ENCODE data around the gene SLC25A5.
"Not testable (repeated sequence)": the region's sequence is repeated elsewhere in the genome, so short reads cannot be mapped to it uniquely, and the experiment has no call there.

Gene SLC25A5

DNA sequence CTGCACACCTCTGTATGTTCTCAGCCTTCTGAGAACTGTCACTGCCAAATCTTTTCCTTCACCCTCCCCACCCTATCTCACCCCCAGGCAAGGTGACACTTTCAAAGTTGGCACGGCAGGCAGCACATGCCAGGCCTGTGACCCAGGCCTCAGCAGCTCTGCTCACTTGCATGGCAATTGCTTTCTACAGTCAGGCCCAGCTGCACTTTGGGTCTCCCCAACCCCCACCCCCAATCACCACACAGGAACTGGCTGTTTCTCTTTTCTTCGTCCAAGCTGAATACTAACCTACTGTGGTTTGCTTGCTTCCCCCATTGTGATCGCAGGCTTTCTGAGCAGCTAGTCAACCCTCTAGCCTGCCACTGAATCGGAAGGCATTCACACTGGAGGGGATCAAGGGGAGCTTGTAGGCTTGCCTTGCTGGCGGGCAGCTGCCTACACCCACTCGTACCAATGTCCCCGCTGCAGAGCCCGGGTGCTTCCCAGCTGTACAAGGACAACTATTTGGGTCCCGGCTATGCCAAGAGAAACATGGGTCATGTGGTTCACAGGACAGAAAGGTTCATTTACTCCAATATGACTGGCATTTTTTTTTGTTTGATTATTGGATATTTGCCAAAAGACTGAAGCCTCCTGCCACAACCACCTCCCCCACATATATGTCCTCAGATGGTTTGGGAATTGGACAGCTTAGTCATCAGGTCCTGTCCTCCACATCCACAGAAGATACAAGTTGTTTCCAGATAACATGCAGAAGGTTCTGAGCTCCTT lies 41.0 kb upstream of the SLC25A5 start:
- TF ChIP-seq, protein P1, sequence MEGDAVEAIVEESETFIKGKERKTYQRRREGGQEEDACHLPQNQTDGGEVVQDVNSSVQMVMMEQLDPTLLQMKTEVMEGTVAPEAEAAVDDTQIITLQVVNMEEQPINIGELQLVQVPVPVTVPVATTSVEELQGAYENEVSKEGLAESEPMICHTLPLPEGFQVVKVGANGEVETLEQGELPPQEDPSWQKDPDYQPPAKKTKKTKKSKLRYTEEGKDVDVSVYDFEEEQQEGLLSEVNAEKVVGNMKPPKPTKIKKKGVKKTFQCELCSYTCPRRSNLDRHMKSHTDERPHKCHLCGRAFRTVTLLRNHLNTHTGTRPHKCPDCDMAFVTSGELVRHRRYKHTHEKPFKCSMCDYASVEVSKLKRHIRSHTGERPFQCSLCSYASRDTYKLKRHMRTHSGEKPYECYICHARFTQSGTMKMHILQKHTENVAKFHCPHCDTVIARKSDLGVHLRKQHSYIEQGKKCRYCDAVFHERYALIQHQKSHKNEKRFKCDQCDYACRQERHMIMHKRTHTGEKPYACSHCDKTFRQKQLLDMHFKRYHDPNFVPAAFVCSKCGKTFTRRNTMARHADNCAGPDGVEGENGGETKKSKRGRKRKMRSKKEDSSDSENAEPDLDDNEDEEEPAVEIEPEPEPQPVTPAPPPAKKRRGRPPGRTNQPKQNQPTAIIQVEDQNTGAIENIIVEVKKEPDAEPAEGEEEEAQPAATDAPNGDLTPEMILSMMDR (conservative IDR thresholded peaks at IDR 0.05; ENCODE audit: low read depth), result no peak
- H3K27ac ChIP-seq, result peak overlapping the region; percentile 33; the same call in 1 of the 2 replicates
- ChIA-PET CTCF (no interaction called here), POLR2A (ENCODE audit: low non-redundant PET) (no interaction called here)
- DNase-seq (ENCODE audit: low spot score), result no peak

DNA sequence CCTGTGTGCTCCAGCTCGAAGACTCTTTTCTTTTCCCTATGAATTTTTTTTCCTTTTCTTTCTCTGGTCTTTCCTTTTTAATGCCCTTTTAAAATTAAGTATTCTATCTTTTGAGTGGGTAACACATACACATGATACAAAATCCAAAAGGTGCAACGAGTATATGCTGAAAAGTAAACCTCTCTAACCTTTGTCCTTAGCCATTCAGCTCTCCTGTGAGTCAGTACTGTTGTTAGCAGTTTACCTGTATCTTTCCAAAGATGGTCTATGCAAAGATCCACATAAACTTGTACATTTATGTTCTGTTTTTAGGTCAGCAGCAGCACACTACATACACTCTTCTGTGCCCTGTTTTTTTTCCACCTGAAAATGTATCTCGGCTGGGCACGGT lies 40.5 kb upstream of the SLC25A5 start:
- CTCF ChIA-PET, result interaction anchor here (0.7 kb wide), 1 partner anchor 55 kb away, joined by 3 read pairs; no protein-coding TSS in a partner anchor
- H3K27ac ChIP-seq, result no peak overlapping the region
- POLR2A ChIA-PET (ENCODE audit: low non-redundant PET), result no interaction called here
- no peak for DNase-seq (ENCODE audit: low spot score)
- TF ChIP-seq, protein P1 (conservative IDR thresholded peaks at IDR 0.05; ENCODE audit: low read depth), result no peak

DNA sequence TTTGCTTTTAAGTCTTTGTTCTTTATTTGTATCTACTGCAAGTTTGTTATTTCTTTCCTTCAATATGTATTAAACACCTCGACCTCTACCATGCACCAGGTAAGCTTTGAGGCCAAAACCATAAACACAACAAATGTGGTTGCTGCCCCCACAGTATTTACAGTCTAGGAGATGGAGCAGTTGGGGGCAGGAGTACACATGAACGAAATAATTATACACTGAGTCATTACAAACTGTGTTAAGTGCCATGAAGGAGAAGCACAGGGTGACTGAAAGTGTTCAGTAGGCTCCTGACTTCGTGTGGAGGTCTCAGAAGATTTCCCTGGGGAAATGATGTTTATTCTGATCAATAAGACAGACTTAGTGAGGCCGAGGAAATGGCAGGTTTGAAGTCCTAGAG lies 38.8 kb upstream of the SLC25A5 start:
- DNase-seq (ENCODE audit: low spot score), result no peak
- ChIA-PET POLR2A (ENCODE audit: low non-redundant PET) (no interaction called here), CTCF (no interaction called here)
- H3K27ac ChIP-seq, result no peak overlapping the region
- TF ChIP-seq, protein P1 (conservative IDR thresholded peaks at IDR 0.05; ENCODE audit: low read depth), result no peak

DNA sequence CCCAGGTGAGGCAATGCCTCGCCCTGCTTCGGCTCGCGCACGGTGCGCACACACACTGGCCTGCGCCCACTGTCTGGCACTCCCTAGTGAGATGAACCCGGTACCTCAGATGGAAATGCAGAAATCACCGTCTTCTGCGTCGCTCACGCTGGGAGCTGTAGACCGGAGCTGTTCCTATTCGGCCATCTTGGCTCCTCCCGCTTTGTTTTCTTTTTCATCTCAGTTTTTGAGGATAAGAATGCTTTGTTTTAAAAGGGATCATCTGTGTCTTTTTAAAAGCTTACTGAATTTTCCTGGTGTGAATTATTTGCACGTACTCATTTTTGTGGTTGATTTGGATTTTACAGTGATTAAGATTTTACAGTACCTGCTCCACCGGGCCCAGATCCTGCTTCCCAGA lies 26.9 kb upstream of the SLC25A5 start:
- POLR2A ChIA-PET (ENCODE audit: low non-redundant PET); DNase-seq (ENCODE audit: low spot score): not testable (repeated sequence)
- CTCF ChIA-PET, result interaction anchor here (0.7 kb wide), 1 partner anchor 31 kb away, joined by 3 read pairs; no protein-coding TSS in a partner anchor
- peak overlapping the region; percentile 90 for H3K27ac ChIP-seq

DNA sequence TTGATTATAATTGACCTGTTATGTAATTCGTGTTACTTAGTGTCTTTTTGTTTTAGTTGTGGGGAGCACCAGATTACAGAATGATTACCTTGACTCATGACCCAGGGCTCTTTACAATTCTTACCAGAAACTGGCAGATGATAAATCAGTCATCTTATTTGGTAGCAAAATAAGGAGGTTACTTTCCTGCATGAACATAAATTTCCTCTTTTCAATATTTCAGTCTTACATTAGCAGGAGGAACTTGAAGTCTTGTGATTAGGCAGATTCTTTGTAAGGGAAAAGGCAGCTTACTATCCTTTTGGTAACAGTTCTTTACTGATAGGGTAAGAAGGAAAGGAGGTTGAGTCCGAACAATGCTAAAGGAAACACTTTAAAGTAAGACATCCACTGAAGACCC lies 26.0 kb upstream of the SLC25A5 start:
- no peak for DNase-seq (ENCODE audit: low spot score)
- TF ChIP-seq, protein P1 (conservative IDR thresholded peaks at IDR 0.05; ENCODE audit: low read depth), result no peak
- peak overlapping the region; percentile 90 for H3K27ac ChIP-seq
- CTCF ChIA-PET, result no interaction called here
- POLR2A ChIA-PET (ENCODE audit: low non-redundant PET), result no interaction called here

DNA sequence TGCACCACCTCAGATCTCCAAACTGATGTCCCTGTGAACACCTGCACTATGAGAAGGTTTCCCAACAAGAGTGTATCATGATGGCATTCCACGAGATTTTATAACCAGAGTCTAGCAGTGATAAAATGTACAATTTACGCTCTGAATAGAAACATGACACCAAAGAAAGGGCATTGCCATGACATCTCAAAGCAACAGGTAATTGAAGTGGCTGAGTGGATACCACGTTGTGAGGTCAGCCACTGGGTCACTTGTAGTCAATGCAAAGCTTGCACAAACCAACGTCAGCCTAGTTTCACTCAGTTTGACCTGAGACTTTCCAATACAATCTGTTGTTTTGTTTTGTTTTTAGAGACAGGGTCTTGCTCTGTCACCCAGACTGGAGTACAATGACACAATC lies 15.0 kb upstream of the SLC25A5 start:
- ChIA-PET CTCF (no interaction called here), POLR2A (ENCODE audit: low non-redundant PET) (no interaction called here)
- H3K27ac ChIP-seq, result no peak overlapping the region
- no peak for DNase-seq (ENCODE audit: low spot score)
- TF ChIP-seq, protein P1 (conservative IDR thresholded peaks at IDR 0.05; ENCODE audit: low read depth), result no peak

DNA sequence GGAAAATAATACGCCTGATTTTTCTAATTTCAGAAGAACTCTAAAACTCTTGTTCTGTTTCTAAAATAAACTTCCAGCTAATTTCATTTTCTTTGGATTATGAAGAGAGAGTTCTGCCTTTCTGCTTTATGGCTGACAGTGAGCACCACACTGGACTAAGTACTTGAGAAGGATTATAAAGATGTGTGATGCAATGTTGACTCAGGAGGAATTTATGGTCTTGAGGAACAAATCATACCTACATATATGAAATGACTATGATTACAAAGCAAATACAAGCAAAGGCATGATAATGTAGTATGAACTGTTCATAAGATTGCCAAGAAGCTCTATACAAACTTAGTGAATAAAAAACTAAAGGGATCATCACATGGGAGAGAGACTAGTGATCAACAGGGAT lies 13.0 kb upstream of the SLC25A5 start:
- peak; percentile 21 for DNase-seq (ENCODE audit: low spot score)
- 0 out of 2 replicates have a peak overlapping the region, but pooled peaks have one; percentile 46 for H3K27ac ChIP-seq
- ChIA-PET CTCF (no interaction called here), POLR2A (ENCODE audit: low non-redundant PET) (no interaction called here)
- TF ChIP-seq, protein P1 (conservative IDR thresholded peaks at IDR 0.05; ENCODE audit: low read depth), result no peak

Data from RWPE1 (cell line).